ENCODE measurements around the gene LPAR6.
"Not testable (repeated sequence)": the region's sequence is repeated elsewhere in the genome, so short reads cannot be mapped to it uniquely, and the experiment has no call there.

Gene LPAR6

GRCh38 chr13:48412881-48413351 is at the start of gene LPAR6:
Gene LPAR6, minus strand, starts transcription at chr13:48413113. Its CDS starts 690 bp downstream, at chr13:48412423.
- in situ Hi-C loops (cut with HindIII; ENCODE audit: low sequenced_read_pairs) = no loop called here

GRCh38 chr13:48457578-48458242 is 44.8 kb upstream of the LPAR6 start:
- in situ Hi-C loops (cut with HindIII; ENCODE audit: low sequenced_read_pairs) = no loop called here

- in situ Hi-C loops (cut with HindIII; ENCODE audit: low sequenced_read_pairs) = no loop called here
These were observed 43.6 kb upstream of the LPAR6 start for GRCh38 chr13:48456546-48456945.

GRCh38 chr13:48451196-48451595 is 38.3 kb upstream of the LPAR6 start:
- in situ Hi-C loops (cut with HindIII; ENCODE audit: low sequenced_read_pairs) = not testable (repeated sequence)

GRCh38 chr13:48449656-48450055 is 36.7 kb upstream of the LPAR6 start:
- in situ Hi-C loops (cut with HindIII; ENCODE audit: low sequenced_read_pairs) = no loop called here

- in situ Hi-C loops (cut with HindIII; ENCODE audit: low sequenced_read_pairs) = no loop called here
These were observed 36.2 kb upstream of the LPAR6 start for GRCh38 chr13:48448959-48449614.

- in situ Hi-C loops (cut with HindIII; ENCODE audit: low sequenced_read_pairs) = no loop called here
These were observed 35.5 kb upstream of the LPAR6 start for GRCh38 chr13:48448285-48448958.

GRCh38 chr13:48446464-48446863 is 33.6 kb upstream of the LPAR6 start:
- in situ Hi-C loops (cut with HindIII; ENCODE audit: low sequenced_read_pairs) = no loop called here

- in situ Hi-C loops (cut with HindIII; ENCODE audit: low sequenced_read_pairs) = no loop called here
These were observed 30.7 kb upstream of the LPAR6 start for GRCh38 chr13:48443442-48444208.

- in situ Hi-C loops (cut with HindIII; ENCODE audit: low sequenced_read_pairs) = no loop called here
These were observed 24.5 kb upstream of the LPAR6 start for GRCh38 chr13:48437371-48437770.

GRCh38 chr13:48436661-48437288 is 23.9 kb upstream of the LPAR6 start:
- in situ Hi-C loops (cut with HindIII; ENCODE audit: low sequenced_read_pairs) = no loop called here

GRCh38 chr13:48434200-48434599 is 21.3 kb upstream of the LPAR6 start:
- in situ Hi-C loops (cut with HindIII; ENCODE audit: low sequenced_read_pairs) = no loop called here

GRCh38 chr13:48431987-48432615 is 19.2 kb upstream of the LPAR6 start:
- in situ Hi-C loops (cut with HindIII; ENCODE audit: low sequenced_read_pairs) = no loop called here

- in situ Hi-C loops (cut with HindIII; ENCODE audit: low sequenced_read_pairs) = no loop called here
These were observed 18.5 kb upstream of the LPAR6 start for GRCh38 chr13:48431431-48431830.

GRCh38 chr13:48429886-48430285 is 17.0 kb upstream of the LPAR6 start:
- in situ Hi-C loops (cut with HindIII; ENCODE audit: low sequenced_read_pairs) = no loop called here

GRCh38 chr13:48429036-48429435 is 16.1 kb upstream of the LPAR6 start:
- in situ Hi-C loops (cut with HindIII; ENCODE audit: low sequenced_read_pairs) = no loop called here

GRCh38 chr13:48426755-48427298 is 13.9 kb upstream of the LPAR6 start:
- in situ Hi-C loops (cut with HindIII; ENCODE audit: low sequenced_read_pairs) = not testable (repeated sequence)

GRCh38 chr13:48426052-48426451 is 13.1 kb upstream of the LPAR6 start:
- in situ Hi-C loops (cut with HindIII; ENCODE audit: low sequenced_read_pairs) = no loop called here

- in situ Hi-C loops (cut with HindIII; ENCODE audit: low sequenced_read_pairs) = no loop called here
These were observed 11.3 kb upstream of the LPAR6 start for GRCh38 chr13:48424212-48424611.

GRCh38 chr13:48422003-48422402 is 9.1 kb upstream of the LPAR6 start:
- in situ Hi-C loops (cut with HindIII; ENCODE audit: low sequenced_read_pairs) = not testable (repeated sequence)

Data from endothelial cell of hepatic sinusoid (primary cell).